ENCODE measurements around the gene POLDIP2.

GRCh38 chr17:28396635-28397239 is 39.4 kb upstream of the POLDIP2 start:
- TF ChIP-seq CTCF (IDR thresholded peaks at IDR 0.05) (no peak), ZFX (IDR thresholded peaks at IDR 0.05; ENCODE audit: borderline replicate concordance) (no peak)

Measured in 22Rv1 (cell line).